Epidermal melanocyte (primary cell): Measurements from ENCODE around the gene NDUFB6.
"Not testable (repeated sequence)": the region's sequence is repeated elsewhere in the genome, so short reads cannot be mapped to it uniquely, and the experiment has no call there.

Source experiments
- DNase-seq: peaks from one replicate; pipeline ENCODE4 v3.0.0; 2011; ENCODE audit warnings: low spot score; ENCODE audit not compliant: insufficient read length

NDUFB6 gene

DNA sequence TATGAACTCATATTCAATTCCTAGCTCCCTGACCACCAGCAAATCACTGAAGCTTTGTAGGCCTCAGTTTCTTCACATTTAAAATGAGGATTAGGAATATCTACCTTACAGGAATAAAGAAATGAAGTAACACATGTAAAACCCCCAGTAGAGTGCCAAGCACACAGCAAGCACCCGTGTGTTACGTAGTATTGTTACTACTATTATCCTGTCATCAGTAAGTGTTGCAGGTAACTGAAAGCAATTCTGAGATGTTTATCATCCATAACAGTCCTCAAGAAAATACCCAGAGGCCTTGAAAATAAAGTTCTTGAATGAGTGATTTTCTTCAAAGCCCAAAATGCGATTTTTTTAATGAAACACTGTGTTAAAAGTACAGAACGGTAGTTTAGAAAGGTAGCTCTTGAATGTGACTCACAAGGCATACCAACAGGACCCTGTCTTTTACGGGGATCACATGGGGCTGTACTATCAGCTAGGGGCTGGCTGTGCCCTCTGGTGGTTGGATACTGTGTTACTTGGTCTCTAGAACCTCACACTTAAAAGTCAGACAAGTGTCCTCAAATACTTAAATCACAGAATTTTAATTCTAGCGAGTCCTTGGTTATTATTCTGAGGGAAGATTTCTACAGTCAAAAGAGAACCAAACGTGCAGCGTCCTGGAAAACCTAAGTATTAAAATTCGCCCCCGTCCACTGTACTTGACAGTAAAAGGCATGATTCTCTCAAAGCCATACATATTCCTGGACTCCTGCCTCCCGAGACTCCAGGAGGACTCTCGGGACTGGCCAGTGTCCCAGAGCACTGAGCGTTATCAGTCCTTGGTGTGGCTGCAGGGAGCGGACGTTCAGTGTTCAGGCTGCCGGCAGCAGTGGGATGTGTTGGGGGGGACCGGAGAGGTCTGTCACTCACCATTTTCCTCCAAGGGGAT, 725 bp downstream of the NDUFB6 start:
- peak; percentile 75 for DNase-seq

DNA sequence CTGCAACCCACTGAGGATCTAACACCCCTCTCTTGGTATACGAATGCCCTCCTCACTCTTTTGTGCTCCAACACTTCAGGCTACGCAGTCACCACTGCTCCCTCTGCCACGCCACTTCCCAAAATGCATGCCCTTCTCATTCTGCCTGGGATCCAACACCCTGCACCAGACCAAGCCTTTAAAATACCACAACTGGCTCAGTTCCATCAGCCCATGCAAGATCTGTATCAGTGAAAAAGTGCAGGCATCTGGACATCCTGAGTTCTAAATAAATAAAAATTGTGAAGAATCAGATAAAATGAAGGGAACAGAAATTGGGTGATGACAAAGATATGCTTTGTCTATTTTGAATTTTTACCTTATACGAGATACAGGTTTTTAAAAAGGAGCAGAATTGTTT, 2.7 kb downstream of the NDUFB6 start:
- DNase-seq = no peak

DNA sequence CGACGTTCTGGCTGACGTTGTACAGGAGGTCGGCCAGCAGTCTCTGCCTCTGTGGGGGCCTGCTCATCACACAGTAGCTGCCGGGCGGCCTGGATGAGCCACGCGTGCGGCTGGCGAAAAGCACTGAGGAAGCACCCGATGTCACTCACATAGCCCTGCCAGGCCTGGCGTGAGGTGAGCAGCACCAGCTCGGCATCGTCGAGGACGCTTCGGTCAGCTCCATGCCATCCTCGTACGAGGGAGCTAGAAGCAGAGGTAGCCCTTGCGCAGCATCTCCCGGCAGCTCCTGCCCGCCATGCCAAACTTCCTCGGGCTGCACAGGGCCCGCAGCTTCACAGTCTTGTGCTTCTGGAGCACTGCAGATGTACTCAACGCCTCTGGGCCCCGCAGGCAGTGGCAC, 6.2 kb downstream of the NDUFB6 start:
- no peak for DNase-seq

DNA sequence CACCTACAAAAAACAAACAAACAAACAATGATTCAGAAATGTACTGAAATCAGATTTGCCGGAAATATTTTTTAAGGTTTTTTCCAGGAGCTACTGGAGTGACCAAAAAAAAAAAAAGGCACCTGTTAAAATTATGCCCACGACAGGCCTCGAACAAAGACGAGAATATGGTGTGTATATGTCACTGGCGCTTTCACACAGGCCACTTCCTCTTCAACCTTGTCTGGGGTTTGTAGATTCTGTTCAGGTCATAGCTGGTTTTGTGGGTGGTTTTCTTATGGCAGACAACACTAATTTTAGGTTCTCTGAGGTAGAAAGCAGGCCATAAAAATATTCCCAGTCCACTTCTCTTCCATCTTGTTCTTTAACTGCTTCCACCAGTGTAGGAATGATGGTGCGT, 7.0 kb downstream of the NDUFB6 start:
- DNase-seq = no peak

DNA sequence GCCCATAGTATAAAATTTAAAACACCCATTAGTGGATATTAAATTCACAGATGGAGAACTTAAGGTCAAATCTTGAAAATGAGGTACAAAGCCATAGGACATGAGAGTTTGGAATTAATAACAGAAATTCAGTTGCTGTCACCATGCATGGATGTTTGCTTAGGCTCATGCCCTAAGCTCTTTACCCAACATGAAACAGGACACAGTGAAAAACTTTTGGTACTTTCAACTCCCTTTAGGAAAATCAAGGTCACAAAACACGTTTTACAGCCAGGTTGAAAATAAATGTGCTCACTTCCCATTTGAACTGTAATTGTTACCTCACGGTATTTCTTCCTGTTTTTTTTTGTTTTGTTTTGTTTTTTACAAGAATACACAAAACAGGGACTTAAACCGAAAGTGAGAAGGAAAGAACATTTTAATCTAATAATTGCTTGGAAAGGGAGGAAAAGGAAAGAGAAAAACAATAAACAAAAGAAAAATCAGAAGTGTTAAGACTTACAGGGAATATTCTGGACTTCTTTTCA, 14.5 kb downstream of the NDUFB6 start:
- DNase-seq = no peak

DNA sequence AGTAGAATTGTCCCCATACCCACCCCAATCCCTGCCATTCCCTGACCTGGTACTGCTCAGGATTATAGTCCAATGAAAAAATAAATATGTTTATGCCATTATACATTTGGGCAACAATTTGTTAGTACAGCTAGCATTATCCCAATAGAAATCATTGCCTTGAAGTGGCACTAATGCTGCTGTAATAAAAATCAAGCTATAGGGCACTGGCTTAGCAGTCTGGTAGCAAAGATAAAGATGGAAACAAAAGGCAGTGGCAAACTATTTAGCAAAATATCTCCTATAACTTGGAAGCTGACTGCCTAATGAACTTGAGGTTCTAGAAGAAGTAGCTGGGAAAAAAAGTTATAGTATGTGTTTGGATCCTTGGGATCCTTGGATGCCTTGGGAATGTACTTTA, 18.4 kb downstream of the NDUFB6 start:
- DNase-seq = no peak

DNA sequence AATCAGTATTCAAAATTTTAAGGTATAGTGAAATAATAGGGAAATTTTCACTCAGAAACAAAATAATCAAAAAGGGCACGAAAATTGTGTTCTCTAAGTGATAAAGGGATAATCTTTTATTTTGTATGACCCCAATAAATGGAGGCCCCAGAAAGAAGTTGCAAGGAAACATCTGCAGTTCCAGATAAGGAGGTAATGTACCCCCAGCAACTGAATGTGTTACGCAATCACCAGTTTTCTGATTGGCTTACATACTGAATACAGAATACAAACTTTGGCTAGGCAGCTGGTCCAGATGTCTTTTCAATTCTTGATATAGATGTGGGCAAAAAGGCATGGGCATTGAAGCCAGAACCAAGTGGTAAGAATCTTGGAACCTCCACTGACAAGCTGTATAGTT, 18.9 kb downstream of the NDUFB6 start:
- DNase-seq = no peak

DNA sequence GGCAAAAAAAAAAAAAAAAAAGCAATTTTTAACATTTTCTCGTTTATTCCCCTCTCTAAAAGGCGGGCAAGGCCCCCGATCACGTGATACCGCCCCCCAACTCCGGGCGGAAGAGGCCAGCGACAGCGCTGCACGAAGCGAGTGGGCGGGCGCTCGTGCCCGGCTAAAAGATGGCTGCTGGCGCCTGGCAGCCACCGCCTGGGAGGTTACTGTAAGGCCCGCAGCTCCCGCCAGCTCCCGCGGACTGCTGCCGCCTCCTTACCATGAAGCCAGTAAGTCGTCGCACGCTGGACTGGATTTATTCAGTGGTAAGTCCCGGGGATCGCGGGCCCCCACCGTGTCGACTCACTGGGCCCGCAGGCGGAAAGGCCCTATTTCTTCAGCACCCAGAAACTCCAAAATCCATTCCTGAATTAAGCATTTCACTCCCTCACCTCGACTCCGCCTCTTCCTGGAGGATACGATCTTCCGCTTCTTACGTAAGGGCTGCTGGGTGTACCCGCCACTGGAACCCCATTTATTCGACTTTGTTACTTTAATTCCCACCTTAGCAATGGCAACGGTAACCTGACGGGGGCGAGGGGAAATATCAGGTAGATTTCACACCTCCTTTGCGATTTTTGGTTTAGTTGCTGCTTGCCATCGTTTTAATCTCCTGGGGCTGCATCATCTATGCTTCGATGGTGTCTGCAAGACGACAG, 20.6 kb downstream of the NDUFB6 start, which contains the start of the genes SMIM27 and TOPORS:
Gene SMIM27, plus strand, starts transcription at position 156 of the 701 bp plus-strand sequence. Its CDS starts 108 bp downstream, at position 264.
Gene TOPORS, minus strand, starts transcription at position 415 of the 701 bp plus-strand sequence. Its CDS starts 150 bp downstream, at position 265.
- DNase-seq = peak; percentile 83

DNA sequence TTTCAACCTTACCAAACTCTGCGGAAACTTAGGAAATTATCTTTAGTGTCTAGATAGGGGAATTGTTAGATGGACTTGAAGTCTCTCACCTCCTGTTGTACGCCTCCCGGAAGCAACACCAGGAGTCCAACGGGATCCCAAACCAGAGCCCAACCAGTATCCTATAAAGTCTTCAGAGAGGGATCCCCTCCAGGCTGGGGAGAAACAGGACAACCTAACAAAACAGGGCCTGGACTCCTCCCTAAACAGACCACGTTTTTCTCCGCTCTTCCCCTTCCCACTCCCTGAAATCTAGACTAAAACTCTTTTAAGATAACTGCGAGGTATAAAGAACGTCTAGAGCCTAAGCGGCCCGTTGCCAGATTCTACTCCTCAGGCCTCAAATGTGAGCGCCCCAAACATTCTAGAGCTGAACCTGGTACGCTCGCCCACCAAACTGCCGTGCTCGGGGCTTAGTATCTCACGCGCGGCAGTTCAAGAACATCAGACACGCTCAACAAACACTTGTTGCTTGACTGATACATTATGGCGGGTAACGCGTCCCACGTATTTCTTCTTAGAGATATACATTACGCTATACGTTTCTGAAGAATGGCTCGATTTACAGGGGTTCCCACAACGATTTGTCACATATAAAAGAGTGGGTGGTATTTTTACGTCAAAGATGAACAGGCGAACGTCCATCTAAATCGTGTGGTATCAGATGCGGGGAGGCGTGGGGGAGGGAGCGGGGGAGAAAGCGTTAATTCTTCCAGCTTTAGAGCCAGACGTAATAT, 21.5 kb downstream of the NDUFB6 start:
- no peak for DNase-seq

DNA sequence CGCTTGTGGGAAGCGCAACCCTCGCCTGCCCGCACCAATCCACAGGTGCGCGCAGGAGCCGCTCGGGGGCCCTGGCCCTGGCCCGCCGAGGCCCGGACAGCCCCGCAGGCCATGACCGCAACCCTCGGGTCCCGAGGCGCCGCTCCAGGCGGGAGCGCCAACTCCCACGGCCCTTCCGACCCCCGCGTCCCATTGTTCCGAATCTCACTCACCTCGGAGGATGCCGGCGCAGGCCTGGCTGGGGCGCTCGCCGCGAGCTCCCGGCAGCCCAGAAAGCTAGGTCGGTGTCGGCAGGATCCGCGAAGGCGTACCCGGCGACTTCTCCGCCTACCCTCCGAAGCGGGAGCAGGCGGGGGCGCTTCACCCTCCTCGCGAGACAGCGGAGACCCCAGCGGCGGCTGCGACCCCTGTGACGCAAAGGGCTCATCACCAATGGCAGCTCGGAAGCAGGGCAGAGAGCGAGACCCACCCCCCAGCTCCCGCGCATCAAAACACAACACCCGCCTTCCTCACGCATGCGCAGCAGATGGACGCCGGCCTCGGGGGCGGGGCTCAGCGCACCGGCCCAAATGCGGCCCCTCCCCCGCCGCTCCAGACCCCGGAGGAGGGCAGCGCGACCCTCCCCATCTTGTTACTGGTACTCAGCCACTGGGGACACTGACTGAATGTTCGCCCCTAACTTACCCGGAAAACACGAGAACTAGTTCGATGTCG, 22.2 kb downstream of the NDUFB6 start:
- DNase-seq = peak; percentile 88

DNA sequence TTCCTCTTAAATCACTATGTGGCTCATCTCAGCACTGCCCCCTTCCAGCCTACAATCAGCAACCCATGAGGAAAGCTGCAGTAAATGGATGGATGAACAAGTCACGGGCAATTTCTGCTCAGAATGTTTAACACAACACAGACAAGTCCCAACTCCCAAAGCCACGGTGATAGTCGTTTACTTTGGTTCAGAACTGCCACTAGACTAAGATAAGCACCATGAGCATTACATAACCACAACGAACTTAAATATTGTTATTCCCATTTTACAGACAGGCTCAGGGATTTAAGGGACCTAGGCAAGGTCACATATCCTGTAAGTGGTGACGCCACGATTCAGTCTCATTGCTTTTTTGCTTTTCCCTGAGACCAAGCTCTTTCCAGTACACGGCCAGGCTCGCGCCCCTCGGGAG, 22.8 kb downstream of the NDUFB6 start:
- DNase-seq = no peak

DNA sequence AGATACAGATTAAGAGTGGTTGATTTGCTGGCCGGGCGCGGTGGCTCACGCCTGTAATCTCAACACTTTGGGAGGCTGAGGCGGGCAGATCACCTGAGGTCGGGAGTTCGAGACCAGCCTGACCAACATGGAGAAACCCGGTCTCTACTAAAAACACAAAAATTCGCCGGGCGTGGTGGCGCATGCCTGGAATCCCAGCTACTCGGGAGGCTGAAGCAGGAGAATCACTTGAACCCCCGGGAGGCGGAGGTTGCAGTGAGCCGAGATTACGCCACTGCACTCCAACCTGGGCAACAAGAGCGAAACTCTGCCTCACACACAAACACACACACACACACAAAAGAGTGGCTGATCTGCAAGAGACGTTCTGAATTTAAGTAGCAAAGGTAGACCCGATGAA, 24.7 kb downstream of the NDUFB6 start:
- DNase-seq = not testable (repeated sequence)

DNA sequence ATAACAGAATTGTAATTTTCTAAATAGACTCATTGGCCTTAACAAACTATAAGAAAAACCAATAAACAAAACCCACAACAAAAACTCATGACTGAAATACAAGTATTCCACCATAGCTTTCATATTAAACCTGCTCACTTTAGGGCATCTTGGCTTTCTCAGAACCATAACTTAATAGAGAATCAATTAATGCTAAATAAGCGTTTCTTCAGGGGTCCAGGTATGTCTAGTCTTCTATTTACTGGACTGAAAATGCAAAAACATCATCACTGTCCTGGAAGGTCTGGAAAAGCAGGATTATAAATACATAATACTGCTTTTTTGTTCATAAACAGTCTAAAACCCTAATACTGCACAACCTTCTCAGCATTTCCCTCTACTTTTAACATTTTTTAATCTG, 27.1 kb downstream of the NDUFB6 start:
- DNase-seq = no peak

DNA sequence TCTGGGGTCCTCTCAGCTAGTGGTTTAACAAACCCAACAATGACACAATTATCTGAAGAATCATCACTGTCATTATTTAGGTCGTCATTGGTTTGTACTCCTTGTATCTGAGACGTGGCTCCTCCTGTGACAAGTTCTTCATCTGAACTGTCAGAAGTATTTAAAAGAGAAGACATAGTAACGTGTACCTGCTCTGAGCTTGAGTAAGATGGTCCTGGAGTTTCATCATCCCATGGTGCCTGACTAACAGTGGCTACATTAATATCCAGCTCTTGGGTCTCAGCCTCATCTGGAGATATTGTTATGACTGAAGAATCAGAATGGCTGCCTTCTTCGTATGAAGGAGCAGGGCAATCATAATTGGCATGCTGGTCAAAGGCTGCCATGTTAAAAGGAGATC, 29.9 kb downstream of the NDUFB6 start:
- DNase-seq = no peak

DNA sequence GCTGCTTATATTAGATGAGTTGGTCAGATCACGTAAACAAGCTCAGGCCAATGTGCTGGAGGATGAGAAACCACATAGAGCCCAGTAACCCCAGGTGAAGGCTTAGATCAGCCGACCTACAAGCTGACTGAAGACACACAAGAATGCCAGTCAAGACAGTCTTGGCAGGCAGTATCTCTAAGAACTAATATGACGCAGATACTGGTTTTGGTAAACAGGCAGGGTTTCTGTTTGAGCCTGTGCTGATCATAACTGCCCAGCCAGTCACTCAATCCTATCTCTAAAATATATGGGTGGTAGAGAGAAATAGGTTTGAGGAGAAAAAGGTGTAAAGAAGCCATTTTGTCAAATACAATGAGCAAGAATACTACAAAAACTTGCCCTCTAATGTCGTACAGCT, 39.1 kb downstream of the NDUFB6 start:
- DNase-seq = no peak

DNA sequence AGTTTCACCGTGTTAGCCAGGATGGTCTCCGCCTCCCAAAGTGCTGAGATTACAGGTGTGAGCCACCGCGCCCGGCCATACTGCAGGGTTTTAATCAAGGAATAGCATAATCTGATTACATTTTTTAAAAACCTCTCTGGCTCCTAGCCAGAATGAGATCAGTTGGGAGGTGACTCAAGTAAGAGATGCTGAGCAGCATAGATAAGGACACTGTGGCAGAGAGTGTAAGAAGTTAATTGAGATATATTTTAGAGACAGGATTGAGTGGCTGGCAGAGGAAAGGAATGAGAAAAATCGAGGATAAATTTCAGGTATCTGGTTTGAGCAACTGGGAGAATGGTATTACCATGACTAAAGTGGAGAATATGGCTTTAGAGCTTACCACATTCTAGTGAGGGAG, 39.6 kb downstream of the NDUFB6 start:
- no peak for DNase-seq

DNA sequence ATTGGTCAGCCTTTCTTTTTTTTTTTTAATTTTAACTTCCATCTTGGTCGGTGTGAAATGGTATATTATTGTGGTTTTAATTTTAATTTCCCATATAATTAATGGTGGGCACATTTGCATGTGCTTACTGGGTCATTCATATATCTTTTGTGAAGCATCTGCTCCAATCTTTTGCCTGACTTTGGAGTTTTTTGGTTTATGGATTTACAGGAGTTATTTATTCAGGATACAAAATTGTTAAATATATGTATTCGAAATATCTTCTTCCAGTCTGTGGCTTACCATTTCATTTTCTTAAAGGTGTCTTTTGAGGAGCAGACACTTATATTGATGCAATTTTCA, 46.3 kb downstream of the NDUFB6 start:
- no peak for DNase-seq

DNA sequence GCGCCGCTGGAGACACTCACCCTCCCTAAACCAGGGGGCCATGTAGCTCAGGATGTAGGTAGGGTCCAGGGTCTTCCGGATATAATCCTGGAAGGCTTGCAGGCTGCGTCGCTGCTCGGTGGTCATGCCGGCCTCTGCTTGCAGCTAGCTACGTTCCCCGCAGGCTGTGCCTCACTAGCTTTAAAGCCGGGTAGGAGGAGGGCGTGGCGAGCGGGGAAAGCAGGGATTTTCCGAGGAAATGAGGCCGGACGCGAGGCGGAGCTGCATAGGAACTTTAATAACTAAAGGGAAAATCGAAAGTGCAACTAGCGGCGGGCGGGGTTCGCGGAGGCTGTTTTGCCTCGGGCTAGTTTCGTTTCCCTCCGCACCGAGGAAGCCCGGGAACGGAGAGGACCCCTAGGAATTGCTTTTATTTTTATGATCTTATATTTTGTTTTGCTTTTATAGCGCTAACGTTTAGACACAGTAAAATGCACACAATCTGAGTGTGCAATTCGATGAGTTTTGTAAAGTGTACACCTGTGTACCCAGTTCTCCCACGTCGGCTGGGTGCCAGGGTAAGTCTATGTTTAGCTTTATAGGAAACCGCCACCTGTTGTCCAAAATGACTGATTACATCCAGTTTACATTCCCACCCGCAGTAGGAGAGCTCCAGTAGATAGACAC, 46.8 kb downstream of the NDUFB6 start, which contains the start of gene RIGI:
Gene RIGI, minus strand, starts transcription at position 156 of the 666 bp plus-strand sequence. Its CDS starts 30 bp downstream, at position 126.
- DNase-seq = peak; percentile 34

DNA sequence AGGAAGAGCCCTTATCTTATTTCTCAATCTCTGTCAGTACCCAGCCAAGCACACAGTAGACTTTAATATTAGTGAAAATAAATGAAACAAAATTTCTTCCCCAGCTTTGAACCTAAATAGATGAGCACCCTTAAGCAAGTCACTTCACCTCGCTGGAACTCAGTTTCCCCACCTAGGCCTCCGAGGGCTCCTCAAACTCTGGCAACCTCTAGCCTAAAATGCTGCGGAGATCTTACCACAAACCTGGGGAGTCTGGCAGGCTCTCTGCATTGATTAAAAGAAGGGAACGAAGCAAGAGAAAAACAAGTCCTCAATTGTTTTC, 47.3 kb downstream of the NDUFB6 start:
- no peak for DNase-seq
